WTC11 (cell line): Measurements from ENCODE around the gene SUSD4. TPM values are rescaled to one million over a fixed set of nuclear protein-coding genes. Genes with fewer than 3 reads are reported as not detected.
"Not testable (repeated sequence)": the region's sequence is repeated elsewhere in the genome, so short reads cannot be mapped to it uniquely, and the experiment has no call there.

ENCODE experiments used
- ATAC-seq: fragments of 200-7000 bp; cut with Tn5 transposase; 2 replicates; pipeline ENCODE4 v1.10.0; 2021; ENCODE audit warnings: mild to moderate bottlenecking, moderate library complexity
- CTCF ChIA-PET: fragments of 300-600 bp; sonication (Branson Sonifier 250); formaldehyde crosslinking; loops from one replicate; lab custom pipeline; 2021; ENCODE audit warnings: antibody characterized with exemption; lab: Charles Lee
- POLR2A ChIA-PET: fragments of 350-600 bp; sonication (Branson Sonifier 250); formaldehyde crosslinking; loops from one replicate; lab custom pipeline; 2021; ENCODE audit warnings: antibody characterized with exemption; lab: Charles Lee
- DNase-seq: peaks from one replicate; pipeline ENCODE4 v3.0.0; 2021; ENCODE audit warnings: low spot score
- H3K27ac Mint-ChIP-seq: 2 replicates; pipeline ENCODE4 v1.8.0; 2021; ENCODE audit warnings: mixed read lengths
- H3K27me3 Mint-ChIP-seq: 2 replicates; pipeline ENCODE4 v1.8.0; 2021; ENCODE audit warnings: low read depth, mild to moderate bottlenecking, moderate library complexity, mixed read lengths
- H3K36me3 Mint-ChIP-seq: 2 replicates; pipeline ENCODE4 v1.8.0; 2021; ENCODE audit warnings: mixed read lengths
- H3K4me1 Mint-ChIP-seq: 2 replicates; pipeline ENCODE4 v1.8.0; 2022; ENCODE audit warnings: mixed read lengths
- H3K4me3 Mint-ChIP-seq: 2 replicates; pipeline ENCODE4 v1.8.0; 2021; ENCODE audit warnings: mild to moderate bottlenecking, moderate library complexity, mixed read lengths
- H3K9me3 Mint-ChIP-seq: 2 replicates; pipeline ENCODE4 v1.8.0; 2021; ENCODE audit warnings: mixed read lengths
- ARID4B ChIP-seq: sonication (generic); formaldehyde crosslinking; IDR thresholded peaks from 2 replicates; pipeline ENCODE4 v1.8.0; 2023; ENCODE audit warnings: missing genetic modification reagents, mild to moderate bottlenecking, borderline replicate concordance
- GTF2I ChIP-seq: fragments of 250-450 bp; sonication (Bioruptor Pico); conservative IDR thresholded peaks from 2 replicates; pipeline ENCODE4 v1.4.0; 2021; ENCODE audit warnings: mild to moderate bottlenecking
- NFE2L1 ChIP-seq: sonication (generic); formaldehyde crosslinking; IDR thresholded peaks from 2 replicates; pipeline ENCODE4 v1.8.1; 2023; ENCODE audit warnings: missing genetic modification reagents
- PRDM15 ChIP-seq: sonication (generic); formaldehyde crosslinking; IDR thresholded peaks from 2 replicates; pipeline ENCODE4 v1.8.0; 2022; ENCODE audit warnings: missing genetic modification reagents
- PRRX2 ChIP-seq: fragments of 250-450 bp; sonication (Bioruptor Pico); IDR thresholded peaks from 2 replicates; pipeline ENCODE4 v1.8.0; 2021; ENCODE audit warnings: mild to moderate bottlenecking
- SMAD3 ChIP-seq: sonication (generic); formaldehyde crosslinking; IDR thresholded peaks from 2 replicates; pipeline ENCODE4 v1.8.0; 2022; ENCODE audit warnings: missing genetic modification reagents, mild to moderate bottlenecking, borderline replicate concordance
- TCF7 ChIP-seq: sonication (generic); formaldehyde crosslinking; IDR thresholded peaks from 2 replicates; pipeline ENCODE4 v1.8.0; 2022; ENCODE audit warnings: mild to moderate bottlenecking, low read depth, missing genetic modification reagents, moderate library complexity
- TEAD4 ChIP-seq: sonication (generic); formaldehyde crosslinking; IDR thresholded peaks from 2 replicates; pipeline ENCODE4 v1.8.0; 2022; ENCODE audit warnings: mild to moderate bottlenecking, missing genetic modification reagents
- ZNF232 ChIP-seq: sonication (generic); formaldehyde crosslinking; IDR thresholded peaks from 2 replicates; pipeline ENCODE4 v1.8.0; 2022; ENCODE audit warnings: mild to moderate bottlenecking, missing genetic modification reagents
- ZNF396 ChIP-seq: fragments of 250-450 bp; sonication (Bioruptor Pico); IDR thresholded peaks from 2 replicates; pipeline ENCODE4 v1.8.0; 2021; ENCODE audit warnings: mild to moderate bottlenecking, moderate library complexity, borderline replicate concordance
- total RNA-seq: library from RNA; stranded (reverse); gene quantifications from 3 replicates; pipeline ENCODE4 v1.2.3, GENCODE V29; 2021
- TF ChIP-seq, protein P1 (sequence below): fragments of 250-450 bp; sonication (Bioruptor Pico); IDR thresholded peaks from 2 replicates; pipeline ENCODE4 v1.9.0; 2021; ENCODE audit warnings: mild to moderate bottlenecking, borderline replicate concordance
- TF ChIP-seq, protein P2 (sequence below): sonication (generic); formaldehyde crosslinking; IDR thresholded peaks from 2 replicates; pipeline ENCODE4 v1.8.0; 2022; ENCODE audit warnings: mild to moderate bottlenecking, missing genetic modification reagents
- TF ChIP-seq, protein P3 (sequence below): sonication (generic); formaldehyde crosslinking; IDR thresholded peaks from 2 replicates; pipeline ENCODE4 v1.8.1; 2022; ENCODE audit warnings: mild to moderate bottlenecking, missing genetic modification reagents, moderate library complexity, borderline replicate concordance
- TF ChIP-seq, protein P4 (sequence below): fragments of 250-450 bp; sonication (Bioruptor Pico); IDR thresholded peaks from 2 replicates; pipeline ENCODE4 v1.9.0; 2021; ENCODE audit warnings: moderate library complexity, mild to moderate bottlenecking, inconsistent platforms, borderline replicate concordance

Gene SUSD4
- total RNA-seq, 1 experiment from 2014 or later, result 1.8 TPM

DNA sequence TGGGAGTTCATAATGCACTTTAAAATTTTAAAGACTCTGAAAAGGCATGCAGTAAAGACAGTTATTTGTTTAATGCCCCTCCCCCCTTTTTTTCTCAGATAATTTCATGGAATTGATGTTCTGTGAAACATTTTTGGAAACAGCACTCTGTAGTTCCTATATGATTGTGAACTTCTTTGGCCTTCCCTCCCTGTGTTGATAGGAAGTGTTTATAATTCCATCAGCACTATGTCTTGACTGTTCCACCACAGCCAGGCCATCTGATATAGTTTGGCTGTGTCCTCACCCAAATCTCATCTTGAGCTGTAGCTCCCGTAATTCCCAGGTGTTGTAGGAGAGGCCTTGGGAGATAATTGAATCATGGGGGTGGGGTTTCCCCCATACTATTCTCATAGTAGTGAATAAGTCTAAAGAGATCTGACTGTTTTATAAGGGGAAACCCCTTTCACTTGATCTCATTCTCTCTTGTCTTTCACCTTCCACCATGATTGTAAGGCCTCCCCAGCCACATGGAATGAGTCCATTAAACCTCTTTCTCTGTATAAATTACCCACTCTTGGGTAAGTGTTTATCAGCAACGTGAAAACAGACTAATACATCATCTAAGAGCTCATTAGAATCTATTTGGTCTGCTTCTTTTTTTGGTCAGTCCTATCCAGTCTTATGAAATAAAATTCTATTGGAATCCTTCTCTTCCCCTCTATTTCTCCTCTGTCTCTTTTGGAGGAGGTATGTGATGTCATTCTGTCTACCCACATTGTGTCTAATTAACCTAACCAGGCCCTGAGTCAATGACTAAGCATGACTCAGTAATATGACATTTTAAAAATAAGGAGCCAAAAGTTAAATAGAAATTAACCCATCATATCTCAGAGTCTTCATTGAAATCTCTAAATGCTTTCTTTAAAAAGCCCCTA lies 38.2 kb upstream of the SUSD4 start (continued):
- no peak for TF ChIP-seq PRDM15 (CRISPR knock-in tag)
- no peak for TF ChIP-seq GTF2I
- no peak for TF ChIP-seq ZNF232 (CRISPR knock-in tag)
- TF ChIP-seq, protein P1, sequence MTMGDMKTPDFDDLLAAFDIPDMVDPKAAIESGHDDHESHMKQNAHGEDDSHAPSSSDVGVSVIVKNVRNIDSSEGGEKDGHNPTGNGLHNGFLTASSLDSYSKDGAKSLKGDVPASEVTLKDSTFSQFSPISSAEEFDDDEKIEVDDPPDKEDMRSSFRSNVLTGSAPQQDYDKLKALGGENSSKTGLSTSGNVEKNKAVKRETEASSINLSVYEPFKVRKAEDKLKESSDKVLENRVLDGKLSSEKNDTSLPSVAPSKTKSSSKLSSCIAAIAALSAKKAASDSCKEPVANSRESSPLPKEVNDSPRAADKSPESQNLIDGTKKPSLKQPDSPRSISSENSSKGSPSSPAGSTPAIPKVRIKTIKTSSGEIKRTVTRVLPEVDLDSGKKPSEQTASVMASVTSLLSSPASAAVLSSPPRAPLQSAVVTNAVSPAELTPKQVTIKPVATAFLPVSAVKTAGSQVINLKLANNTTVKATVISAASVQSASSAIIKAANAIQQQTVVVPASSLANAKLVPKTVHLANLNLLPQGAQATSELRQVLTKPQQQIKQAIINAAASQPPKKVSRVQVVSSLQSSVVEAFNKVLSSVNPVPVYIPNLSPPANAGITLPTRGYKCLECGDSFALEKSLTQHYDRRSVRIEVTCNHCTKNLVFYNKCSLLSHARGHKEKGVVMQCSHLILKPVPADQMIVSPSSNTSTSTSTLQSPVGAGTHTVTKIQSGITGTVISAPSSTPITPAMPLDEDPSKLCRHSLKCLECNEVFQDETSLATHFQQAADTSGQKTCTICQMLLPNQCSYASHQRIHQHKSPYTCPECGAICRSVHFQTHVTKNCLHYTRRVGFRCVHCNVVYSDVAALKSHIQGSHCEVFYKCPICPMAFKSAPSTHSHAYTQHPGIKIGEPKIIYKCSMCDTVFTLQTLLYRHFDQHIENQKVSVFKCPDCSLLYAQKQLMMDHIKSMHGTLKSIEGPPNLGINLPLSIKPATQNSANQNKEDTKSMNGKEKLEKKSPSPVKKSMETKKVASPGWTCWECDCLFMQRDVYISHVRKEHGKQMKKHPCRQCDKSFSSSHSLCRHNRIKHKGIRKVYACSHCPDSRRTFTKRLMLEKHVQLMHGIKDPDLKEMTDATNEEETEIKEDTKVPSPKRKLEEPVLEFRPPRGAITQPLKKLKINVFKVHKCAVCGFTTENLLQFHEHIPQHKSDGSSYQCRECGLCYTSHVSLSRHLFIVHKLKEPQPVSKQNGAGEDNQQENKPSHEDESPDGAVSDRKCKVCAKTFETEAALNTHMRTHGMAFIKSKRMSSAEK (CRISPR knock-in tag), result no peak
- no peak for TF ChIP-seq PRRX2
- no peak for TF ChIP-seq ARID4B
- TF ChIP-seq, protein P2, sequence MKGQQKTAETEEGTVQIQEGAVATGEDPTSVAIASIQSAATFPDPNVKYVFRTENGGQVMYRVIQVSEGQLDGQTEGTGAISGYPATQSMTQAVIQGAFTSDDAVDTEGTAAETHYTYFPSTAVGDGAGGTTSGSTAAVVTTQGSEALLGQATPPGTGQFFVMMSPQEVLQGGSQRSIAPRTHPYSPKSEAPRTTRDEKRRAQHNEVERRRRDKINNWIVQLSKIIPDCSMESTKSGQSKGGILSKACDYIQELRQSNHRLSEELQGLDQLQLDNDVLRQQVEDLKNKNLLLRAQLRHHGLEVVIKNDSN (CRISPR knock-in tag), result no peak
- no peak for TF ChIP-seq TCF7 (CRISPR knock-in tag)
- no peak for TF ChIP-seq SMAD3
- TF ChIP-seq, protein P3, sequence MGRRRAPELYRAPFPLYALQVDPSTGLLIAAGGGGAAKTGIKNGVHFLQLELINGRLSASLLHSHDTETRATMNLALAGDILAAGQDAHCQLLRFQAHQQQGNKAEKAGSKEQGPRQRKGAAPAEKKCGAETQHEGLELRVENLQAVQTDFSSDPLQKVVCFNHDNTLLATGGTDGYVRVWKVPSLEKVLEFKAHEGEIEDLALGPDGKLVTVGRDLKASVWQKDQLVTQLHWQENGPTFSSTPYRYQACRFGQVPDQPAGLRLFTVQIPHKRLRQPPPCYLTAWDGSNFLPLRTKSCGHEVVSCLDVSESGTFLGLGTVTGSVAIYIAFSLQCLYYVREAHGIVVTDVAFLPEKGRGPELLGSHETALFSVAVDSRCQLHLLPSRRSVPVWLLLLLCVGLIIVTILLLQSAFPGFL (CRISPR knock-in tag), result no peak
- TF ChIP-seq TEAD4 (CRISPR knock-in tag), result no peak
- TF ChIP-seq NFE2L1 (CRISPR knock-in tag), result no peak
- TF ChIP-seq, protein P4, sequence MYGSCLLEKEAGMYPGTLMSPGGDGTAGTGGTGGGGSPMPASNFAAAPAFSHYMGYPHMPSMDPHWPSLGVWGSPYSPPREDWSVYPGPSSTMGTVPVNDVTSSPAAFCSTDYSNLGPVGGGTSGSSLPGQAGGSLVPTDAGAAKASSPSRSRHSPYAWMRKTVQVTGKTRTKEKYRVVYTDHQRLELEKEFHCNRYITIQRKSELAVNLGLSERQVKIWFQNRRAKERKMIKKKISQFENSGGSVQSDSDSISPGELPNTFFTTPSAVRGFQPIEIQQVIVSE (CRISPR knock-in tag), result no peak
- no peak for TF ChIP-seq ZNF396 (CRISPR knock-in tag)

DNA sequence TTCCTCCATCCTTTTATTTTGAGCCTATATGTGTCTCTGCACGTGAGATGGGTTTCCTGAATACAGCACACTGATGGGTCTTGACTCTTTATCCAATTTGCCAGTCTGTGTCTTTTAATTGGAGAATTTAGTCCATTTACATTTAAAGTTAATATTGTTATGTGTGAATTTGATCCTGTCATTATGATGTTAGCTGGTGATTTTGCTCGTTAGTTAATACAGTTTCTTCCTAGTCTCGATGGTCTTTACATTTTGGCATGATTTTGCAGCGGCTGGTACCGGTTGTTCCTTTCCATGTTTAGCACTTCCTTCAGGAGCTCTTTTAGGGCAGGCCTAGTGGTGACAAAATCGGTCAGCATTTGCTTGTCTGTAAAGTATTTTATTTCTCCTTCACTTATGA lies 35.4 kb upstream of the SUSD4 start:
- peaks cover 25% of the 10 kb centered on the region for H3K9me3 Mint-ChIP-seq
- peaks cover 10% of the 10 kb centered on the region for H3K4me1 Mint-ChIP-seq
- ATAC-seq, POLR2A ChIA-PET, H3K27me3 Mint-ChIP-seq, CTCF ChIA-PET, H3K4me3 Mint-ChIP-seq, DNase-seq, H3K27ac Mint-ChIP-seq: not testable (repeated sequence)
- H3K36me3 Mint-ChIP-seq, result peaks cover 14% of the 10 kb centered on the region
